ENCODE results near the gene EIF6.

- TF ChIP-seq, protein P1, sequence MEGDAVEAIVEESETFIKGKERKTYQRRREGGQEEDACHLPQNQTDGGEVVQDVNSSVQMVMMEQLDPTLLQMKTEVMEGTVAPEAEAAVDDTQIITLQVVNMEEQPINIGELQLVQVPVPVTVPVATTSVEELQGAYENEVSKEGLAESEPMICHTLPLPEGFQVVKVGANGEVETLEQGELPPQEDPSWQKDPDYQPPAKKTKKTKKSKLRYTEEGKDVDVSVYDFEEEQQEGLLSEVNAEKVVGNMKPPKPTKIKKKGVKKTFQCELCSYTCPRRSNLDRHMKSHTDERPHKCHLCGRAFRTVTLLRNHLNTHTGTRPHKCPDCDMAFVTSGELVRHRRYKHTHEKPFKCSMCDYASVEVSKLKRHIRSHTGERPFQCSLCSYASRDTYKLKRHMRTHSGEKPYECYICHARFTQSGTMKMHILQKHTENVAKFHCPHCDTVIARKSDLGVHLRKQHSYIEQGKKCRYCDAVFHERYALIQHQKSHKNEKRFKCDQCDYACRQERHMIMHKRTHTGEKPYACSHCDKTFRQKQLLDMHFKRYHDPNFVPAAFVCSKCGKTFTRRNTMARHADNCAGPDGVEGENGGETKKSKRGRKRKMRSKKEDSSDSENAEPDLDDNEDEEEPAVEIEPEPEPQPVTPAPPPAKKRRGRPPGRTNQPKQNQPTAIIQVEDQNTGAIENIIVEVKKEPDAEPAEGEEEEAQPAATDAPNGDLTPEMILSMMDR (conservative IDR thresholded peaks at IDR 0.05; ENCODE audit: low read length): no peak
- TF ChIP-seq EZH2phosphoT487 (IDR thresholded peaks at IDR 0.05; ENCODE audit: borderline replicate concordance, low read depth, low read length): no peak
Observed at GRCh38 chr20:35270021-35270902, 14.3 kb downstream of the EIF6 start.
